Suppressor macrophage treated with lipopolysaccharide for 1 hour (primary cell): ENCODE data around the gene DEDD.

ENCODE experiments used
- DNase-seq, 3 donors: peaks; one replicate each; pipeline ENCODE4 v3.0.0-alpha.2; 2020 to 2022

Gene DEDD

DNA sequence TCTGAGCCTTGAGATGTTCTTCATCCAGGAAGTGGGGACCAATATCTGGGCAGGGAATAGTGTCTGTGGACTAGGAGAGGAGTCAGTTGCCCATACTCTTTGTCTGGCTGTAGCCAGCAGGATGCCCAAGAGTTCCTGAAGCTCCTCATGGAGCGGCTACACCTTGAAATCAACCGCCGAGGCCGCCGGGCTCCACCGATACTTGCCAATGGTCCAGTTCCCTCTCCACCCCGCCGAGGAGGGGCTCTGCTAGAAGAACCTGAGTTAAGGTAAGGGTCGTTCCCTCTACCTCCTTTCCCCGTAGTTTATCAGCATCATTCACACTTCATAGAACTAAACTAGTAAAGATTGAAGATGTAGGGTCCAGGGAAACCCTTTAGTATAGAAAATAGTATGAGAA is 30.3 kb upstream of the DEDD start:
- DNase-seq, result no peak

DNA sequence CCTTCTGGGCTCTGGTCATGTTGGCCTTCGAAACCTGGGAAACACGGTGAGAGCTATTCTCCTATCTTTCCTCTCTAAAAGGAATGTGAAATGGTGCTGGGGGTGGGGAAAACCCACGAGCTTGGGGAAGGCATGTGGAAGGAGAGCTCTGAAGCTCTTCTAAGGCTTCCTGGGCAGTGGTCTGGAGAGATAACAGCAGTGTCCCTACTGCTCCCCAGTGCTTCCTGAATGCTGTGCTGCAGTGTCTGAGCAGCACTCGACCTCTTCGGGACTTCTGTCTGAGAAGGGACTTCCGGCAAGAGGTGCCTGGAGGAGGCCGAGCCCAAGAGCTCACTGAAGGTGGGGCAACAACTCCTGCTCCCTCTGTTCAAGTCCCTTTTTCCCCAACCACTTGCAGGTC is 29.6 kb upstream of the DEDD start:
- peak in 1 of 3 donors; percentile 24 for DNase-seq

DNA sequence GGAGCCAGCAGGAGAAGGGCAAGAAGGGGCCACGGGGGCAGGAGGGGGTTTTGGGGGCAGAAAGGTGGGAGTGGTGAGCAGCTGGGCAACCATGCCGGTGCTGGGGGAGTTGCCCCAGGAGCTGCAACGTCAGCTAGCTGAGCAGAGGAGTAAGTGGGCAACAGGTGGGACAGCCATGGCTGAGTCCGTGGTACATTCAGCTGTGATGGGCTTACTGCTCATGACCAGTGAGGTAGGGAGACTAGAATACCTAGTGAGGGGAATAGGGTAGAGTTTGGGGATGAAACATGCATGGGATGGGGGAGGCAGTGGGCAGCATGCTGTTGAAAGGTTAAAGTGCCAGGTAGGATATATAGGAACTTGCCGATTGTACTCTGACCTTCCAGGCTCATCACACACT is 29.2 kb upstream of the DEDD start:
- no peak for DNase-seq

DNA sequence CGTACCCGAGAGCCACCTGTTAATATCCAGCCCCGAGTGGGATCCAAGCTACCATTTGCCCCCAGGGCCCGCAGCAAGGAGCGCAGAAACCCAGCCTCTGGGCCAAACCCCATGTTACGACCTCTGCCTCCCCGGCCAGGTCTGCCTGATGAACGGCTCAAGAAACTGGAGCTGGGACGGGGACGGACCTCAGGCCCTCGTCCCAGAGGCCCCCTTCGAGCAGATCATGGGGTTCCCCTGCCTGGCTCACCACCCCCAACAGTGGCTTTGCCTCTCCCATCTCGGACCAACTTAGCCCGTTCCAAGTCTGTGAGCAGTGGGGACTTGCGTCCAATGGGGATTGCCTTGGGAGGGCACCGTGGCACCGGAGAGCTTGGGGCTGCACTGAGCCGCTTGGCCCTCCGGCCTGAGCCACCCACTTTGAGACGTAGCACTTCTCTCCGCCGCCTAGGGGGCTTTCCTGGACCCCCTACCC is 28.2 kb upstream of the DEDD start:
- DNase-seq, result no peak

DNA sequence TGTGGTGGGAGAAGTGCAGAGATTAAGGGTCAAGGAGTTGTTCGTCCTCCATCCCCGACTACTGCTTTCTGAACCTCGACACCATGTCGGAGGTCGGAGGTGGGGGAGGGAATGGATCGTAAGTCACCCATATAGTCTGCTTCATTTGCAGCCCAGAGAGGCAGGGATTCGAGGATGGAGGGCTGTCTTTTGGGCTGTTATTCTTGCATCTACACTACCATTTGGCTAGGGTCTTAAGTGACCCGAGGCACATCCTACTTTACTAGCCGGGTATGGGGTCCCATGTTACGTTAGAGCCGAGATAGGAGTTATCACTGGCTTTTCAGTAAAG is 27.4 kb upstream of the DEDD start:
- no peak for DNase-seq

DNA sequence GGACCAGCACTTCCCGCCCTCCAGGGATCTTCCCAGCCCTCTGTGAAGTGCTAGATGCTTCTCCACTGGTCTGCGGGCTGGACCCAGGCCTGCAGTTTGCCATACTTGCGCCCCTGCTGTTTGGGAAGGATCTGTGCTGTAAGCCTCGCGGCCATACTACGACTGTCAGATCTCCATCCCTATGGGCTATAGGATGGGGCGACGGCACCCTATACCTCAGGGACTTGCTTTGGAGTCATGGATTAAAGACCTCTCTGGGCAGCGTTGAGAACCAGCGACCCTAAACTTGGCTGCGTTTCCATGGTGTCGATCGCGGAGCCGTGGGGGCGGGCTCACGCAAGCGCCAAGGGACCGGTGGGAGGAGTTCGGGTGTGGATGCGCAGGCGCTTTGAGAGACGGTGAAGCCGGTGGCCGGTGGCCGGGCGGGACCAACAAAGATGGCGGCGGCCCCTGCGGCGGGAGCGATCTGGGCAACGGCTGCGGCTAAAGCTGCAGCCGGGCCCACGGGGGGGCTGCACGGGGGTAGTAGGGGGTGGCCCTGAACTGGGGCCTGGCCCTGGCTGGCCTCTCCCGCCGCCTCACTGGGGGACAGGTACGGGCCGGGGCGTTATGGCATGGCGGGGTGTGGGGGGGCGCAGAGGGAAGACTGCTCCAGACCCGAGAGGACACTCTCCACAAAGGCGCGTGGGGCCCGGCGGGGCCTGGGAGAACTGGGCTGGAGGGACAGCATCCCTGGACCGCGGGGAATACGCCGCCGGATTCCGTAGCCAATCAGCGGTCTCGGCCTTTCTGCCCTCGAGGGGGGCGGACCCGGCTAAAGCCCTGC is 26.8 kb upstream of the DEDD start, which contains the start of gene USP21:
TSS of gene USP21 (plus strand) at position 414 of the 826 bp plus-strand sequence. CDS start 1,141 bp downstream, outside the sequence.
- DNase-seq, result peak; percentile 94 to 96 (median 96)

DNA sequence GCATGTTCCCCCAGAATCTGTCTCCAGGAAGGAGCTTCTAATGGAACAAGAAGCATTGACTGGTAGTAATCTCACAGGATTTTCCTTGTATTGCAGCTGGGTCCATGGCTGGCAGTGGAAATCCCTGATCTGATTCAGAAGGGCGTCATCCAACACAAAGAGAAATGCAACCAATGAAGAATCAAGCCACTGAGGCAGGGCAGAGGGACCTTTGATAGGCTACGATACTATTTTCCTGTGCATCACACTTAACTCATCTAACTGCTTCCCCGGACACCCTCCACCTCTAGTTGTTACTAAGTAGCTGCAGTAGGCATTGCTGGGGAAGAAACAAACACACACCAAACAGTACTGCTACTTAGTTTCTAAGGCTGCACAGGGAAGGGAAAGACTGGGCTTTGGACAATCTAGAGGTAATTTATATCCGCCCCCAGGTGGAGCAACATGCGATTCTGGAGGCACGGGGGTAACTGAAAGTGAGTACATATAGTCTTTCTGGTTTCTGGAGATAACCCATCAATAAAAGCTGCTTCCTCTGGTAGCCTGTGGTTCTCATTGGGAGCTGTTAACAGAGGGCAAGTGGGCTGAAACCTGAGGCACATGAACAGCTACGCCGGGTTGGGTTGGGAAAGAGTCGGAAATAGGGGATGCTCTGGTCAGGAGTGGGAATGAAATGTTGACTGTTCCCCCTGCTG is 26.0 kb upstream of the DEDD start:
- no peak for DNase-seq

DNA sequence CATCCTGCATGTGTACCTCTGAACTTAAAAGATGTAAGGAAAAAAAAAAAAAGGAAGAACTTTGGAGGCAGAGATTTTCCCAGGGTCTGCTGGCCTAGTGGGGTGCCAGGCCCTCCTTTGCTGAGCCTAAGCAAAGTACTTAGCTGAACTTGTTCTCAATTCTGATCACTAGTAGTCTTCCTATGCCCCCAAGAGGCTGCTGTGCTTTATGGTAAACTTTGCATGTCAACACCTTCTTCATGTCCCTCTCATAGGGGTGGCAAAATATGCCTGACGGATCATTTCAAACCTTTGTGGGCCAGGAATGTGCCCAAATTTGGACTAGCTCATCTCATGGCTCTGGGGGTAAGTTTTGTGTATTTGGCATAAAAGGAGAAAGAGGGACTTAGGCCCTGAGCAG is 25.4 kb upstream of the DEDD start:
- no peak for DNase-seq

DNA sequence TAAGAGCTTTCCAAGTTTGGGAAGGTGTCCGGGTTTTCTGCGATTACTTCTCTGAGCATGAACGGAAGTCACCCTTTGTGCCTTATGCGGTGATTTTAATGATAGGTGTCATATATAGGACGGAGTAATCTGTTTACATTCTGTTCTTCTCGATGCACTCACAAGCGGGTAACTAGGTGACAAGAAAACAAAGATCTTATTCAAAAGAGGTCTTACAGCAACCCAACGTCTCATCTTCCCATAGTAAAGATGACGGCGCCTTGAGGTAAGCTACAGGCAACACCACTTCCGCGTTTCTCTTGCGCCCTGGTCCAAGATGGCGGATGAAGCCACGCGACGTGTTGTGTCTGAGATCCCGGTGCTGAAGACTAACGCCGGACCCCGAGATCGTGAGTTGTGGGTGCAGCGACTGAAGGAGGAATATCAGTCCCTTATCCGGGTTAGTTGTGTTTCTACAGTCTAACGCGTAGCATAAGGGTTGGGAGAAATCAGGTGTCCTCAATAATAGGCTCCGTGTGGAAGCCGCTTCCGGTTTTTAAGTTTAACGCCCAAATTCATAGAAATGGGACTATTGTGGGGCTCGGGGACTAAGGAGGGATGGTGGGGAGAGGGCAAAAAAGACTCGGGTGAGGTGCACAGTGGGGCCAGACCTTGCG is 21.3 kb upstream of the DEDD start, which contains the start of gene UFC1:
TSS of gene UFC1 (plus strand) at position 297 of the 656 bp plus-strand sequence. CDS start at position 317, 20 bp downstream.
- peak; percentile 89 to 91 (median 90) for DNase-seq

DNA sequence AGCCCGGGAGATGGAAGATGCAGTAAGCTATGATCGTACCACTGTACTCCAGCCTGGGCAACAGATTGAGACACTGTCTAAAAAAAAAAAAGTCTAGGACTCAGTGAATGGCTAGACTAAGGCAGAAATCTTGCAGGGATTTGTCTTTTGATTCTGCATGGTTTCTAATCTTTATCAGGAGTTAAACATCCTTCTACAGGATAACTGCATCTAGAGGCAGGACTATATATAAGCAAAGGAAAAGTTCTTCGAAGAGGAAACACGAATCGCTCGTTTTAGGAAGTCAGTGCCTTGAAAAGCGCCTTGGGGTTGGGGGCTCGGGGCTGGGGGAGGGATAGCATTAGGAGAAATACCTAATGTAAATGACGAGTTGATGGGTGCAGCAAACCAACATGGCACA is 20.7 kb upstream of the DEDD start:
- DNase-seq, result no peak

DNA sequence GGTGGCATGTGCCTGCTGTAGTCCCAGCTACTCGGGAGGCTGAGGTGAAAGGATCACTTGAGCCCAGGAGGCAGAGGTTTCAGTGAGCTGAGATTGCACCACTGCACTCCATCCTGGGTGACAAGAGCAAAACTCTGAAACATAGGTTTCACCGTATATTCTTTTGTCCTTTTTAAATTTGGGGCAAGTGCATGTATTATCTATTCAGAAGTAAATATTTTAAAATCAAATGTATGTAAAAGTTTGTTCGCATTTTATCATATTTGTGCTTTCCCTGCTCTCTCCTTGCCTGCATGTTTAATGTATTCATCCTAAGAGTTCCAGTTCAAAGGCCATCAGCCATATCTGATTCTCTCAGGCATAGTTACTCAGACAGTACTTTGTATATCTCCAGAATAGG is 13.4 kb upstream of the DEDD start:
- no peak for DNase-seq

DNA sequence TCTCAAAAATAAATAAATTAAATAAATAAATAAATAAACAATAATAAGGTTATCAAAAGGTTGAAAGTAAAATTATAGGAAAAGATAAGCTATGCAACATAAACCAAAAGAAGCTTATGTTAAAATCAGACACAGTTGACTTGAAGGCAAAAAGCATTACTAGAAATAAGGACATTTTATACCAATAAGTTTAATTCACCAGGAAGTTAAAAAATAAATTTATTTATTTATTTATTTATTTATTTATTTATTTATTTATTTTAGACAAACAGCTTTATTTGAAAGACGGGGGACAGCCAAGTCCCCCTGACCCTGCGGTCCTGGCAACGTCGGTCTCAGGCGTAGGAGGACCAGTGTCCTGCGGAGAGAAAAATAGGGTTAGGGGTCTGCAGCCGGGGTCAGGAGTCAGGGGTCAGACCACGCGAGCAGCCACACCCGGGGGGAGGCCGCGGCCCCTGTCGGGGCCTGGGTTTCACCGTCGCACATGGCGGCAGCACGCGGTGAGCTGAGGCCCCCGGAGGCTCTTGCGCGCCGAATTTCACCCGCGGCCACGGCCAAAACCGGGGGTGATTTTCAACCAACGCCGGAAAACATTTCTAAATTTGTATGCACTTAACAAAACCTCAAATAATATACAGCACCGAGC is 8.4 kb upstream of the DEDD start:
- DNase-seq, result no peak

DNA sequence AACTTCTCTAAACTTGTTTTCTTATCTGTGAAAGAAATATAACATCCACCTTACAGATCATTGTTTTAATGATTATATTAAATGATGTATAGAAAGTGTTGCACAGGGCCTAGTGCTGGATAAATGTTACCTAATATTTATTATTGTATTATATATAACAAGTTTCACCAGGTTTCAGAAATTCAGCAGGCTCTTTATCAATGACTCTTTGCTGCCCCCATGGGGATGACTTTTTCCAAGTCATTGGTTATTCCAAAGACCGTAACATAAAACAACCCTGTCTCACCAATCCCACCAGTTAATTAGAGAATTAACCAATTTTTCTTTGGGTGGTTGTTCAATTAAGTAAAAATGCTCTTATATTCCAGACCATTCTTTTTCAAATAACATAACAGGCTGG is 7.3 kb upstream of the DEDD start:
- DNase-seq, result peak; percentile 76 to 78 (median 78)

DNA sequence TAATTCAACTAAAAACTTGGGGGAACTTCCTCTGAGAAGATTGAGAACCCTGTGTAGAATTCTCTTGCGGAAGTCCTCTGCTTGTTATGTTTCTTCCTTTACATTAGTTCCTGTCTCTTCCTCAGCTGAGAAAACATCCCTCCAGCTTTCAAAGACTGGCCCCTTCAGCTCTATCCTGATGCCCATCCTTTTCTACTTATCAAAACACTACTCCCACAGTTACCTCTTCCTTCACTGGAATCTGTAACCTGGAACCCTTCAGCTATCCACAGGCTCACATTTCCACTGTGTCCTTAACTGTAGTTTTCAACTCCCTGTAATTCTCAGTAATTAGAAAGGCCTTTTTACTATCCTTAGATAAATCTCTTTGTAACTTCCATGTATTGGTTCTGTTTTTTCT is 6.0 kb upstream of the DEDD start:
- peak in 1 of 3 donors; percentile 31 for DNase-seq

DNA sequence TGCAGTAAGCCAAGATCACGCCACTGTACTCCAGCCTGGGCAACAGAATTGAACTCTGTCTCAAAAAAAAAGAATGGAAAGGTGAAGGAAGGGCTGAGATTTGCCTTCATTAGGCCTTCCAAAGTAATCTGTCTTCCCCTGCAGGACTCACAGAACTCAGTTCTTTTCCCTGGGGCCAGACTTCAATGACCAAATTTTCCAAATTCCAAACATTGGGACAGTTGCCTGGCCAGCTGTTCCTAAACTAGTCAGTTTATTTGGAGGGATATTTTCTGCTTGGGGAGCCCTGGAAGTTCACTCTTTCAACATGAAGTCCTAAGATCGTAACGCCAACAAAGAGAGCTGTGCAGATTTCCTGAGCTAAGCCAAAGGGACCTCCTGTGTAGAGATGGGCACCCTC is 5.4 kb upstream of the DEDD start:
- DNase-seq, result no peak

DNA sequence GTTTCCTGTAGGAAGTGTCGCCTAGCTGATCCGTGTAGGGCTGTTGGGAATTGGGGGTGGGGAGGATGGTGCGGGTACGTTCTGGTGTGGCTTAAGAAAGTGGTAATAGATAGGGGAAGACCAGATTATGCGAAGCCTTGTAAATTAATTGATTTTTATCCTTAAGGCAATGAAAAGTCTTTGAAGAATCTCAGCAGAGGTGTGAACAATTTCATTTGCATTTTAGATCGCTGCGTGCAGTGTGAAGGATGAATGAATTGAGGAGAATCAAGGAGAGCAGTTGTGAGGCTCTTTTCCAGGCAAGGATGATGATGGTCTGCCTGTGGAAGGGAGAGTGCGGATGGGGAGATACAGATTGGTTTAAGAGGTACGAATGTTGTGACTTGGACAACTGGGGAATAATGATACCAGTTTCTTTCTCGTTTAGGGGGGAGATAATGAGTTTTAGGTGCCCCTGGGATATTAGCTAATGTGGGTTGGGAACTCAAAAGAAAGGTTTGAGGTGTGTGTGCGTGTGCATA is 813 bp upstream of the DEDD start:
- no peak for DNase-seq

DNA sequence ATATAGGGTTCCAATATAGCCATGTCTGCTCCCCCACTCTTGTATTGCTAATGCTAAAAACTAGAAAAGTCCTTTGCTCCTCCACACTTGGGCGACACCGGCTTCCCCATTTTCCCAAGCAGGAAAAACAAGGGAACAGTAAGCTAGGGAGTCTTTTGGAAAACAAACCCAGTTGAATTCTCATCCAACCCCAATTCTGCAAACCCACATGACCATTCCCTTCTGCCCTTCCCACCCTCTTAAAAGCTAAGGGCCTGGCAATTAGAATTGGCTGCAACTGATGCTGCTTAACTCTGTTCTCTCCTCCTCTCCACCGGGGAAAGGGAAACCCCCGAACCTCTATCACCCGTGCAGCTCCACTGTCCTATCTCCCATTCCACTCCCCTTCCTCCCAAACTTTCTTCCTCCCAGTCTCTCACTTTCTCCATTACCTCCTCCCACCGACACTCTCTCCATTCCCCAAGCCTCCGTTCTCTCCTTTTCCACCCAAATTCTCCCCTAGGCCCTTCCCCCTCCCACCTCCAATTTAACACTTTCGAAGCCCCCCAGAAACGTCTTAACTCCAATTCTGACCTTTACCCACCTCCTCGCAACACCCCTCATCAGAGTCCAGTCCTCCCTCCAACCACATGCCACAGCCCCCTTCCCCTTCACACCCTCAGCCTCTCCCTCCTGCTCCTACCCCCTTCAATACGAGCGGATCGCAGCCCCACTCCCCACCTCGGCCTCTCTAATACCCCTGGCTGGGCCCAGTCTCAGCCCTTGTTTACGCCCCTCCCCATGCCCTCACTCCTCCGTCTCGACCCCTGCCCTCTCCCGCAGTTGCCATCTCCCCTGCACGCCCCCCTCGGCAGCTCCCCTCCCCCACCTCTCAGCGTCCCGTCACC is 701 bp downstream of the DEDD start:
- no peak for DNase-seq

DNA sequence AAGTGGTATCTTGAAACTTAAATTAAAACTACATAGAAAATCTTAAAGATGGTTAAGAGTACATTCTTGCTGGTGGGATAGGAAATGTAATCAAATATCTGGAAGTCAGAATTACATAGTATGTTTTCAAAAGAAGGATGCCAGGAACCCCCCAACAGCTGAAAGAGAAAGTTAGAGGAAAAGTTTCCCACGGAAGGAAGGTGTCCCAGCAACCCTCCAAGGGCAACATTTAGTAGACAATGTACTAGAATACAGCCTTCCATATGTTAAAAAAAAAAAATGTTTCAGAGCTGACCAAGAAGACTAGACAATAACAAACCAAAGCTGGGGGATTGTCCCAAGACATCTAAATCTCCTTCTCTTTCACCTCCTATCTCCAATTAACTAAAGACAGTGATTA is 2.2 kb downstream of the DEDD start:
- no peak for DNase-seq

DNA sequence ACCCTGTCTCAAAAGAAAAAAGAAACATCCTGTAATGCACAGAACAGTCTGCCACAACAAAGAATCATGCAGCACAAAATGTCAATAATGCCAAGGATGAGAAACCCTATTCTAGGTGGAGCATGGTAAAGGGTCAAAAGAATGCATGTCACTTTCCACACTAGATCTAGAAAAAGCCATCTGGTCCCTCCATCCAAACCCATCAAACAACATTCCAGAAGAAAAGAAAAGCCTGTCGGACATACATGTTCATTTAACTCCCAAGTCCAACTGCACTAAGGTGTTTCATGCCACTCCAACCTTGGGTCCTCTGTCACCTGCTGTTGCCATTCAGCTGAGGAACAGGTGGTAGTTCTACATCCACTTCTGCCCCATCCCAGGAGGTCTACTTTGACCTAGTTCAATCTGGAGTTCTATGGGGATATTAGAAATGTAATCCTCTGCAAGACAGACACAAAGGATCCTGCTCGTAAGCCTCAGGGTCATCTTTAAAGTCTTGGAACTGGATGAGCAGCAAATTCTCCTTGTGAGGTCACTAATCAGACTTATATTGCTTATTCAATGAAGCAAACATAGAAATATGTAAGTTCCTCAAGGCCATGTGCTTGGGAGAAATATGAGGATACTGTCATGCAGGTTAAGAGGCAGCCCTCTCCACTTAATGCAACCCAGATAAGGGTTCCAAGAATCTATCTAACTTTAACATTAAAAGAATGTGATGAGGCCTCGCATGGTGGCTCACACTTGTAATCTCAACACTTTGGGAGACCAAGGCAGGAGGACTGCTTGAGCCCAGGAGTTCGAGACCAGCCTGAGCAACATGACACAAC is 3.7 kb downstream of the DEDD start:
- no peak for DNase-seq

DNA sequence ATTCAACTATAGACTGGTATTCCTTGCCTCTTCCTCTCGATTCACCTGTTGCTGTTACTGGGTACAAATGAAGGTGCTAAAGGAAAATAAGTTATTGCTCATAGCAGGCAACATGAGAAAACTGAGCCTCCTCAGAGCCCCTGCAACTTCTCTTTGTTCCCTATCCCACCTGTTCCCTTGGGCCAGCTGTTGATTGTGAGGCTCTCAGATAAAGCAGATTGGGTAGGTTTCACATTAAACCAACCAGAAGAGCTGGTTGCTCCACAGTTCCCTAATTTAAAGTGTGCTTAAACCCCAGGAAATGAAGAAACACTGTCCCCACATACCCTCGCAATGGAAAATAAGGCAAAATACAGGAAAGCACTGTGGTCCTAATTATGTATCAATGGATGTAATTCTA is 4.8 kb downstream of the DEDD start:
- no peak for DNase-seq

DNA sequence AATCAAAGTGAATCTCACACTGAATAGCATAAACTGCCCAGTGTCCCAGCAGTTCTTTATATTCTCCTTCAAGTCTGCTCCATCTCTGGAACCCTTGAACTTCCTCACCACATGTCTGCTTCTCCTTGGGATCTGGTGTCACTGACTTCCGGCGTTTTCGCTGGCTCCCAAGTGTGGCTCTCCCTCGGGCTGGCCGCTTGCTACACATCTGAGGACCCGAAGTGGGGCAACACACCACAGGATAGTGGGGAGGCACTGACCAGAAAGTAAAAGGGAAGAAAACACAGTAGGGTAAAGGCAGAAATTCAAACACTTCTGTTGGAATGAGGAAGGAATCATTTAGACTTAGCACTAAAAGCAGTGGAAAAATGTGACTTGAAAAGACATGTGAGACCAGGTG is 9.5 kb downstream of the DEDD start:
- DNase-seq, result no peak
